Left kidney (tissue), 2 donors: ENCODE measurements around the gene CMSS1. TPM values are rescaled to one million over a fixed set of nuclear protein-coding genes. Genes with fewer than 3 reads are reported as not detected.

Source experiments
- DNase-seq: peaks from one replicate; pipeline ENCODE4 v3.0.0-alpha.2; 2013
- polyA plus RNA-seq: library from polyadenylated mRNA; unstranded; fragments of 120-200 nt; gene quantifications from one replicate; pipeline ENCODE4 v1.2.1, GENCODE V29; 2013; ENCODE audit not compliant: insufficient read length

Gene CMSS1
- polyA plus RNA-seq, 1 donor: 47.6 TPM

DNA sequence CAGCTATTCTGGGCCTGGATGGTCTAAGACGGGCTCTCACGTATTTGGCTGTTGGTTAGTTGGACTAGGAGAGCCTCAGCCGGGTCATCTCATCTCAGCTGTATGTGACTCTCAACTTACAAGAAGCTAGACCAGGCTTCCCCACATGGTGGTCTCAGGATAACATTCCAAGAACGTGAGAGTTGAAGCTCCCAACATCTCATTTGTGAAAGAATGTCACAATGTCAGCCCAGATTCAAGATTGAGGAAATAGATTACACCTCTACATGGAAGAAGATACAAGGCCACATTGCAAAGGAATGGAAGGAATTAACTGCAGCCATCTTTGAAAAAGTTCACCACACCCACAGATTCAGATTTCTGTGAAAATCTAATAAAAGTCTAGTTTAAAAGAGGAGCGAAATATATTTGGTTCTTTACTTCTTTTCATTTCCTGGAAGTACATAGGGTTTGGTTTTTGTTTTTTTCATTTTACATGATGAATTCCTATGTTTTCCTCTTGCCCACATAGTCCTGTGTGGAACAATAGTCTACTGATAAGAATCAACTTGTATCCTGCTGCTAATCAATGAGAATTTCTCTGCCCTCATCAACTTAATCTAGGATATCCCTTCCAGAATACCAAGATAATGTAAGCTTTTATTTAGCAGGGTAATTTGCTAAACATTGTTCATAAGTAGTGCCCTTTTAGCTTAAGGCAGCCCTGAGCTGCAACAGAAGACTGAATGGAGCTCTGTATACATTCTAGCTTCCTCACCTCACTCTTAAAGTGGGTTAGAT, 116.5 kb downstream of the CMSS1 start:
- DNase-seq: no peak

GRCh38 chr3:99934975-99935797, 117.5 kb downstream of the CMSS1 start:
- no peak for DNase-seq

GRCh38 chr3:99938270-99938911, 120.7 kb downstream of the CMSS1 start:
- DNase-seq: no peak

GRCh38 chr3:99939876-99940275, 122.2 kb downstream of the CMSS1 start:
- no peak for DNase-seq

DNA sequence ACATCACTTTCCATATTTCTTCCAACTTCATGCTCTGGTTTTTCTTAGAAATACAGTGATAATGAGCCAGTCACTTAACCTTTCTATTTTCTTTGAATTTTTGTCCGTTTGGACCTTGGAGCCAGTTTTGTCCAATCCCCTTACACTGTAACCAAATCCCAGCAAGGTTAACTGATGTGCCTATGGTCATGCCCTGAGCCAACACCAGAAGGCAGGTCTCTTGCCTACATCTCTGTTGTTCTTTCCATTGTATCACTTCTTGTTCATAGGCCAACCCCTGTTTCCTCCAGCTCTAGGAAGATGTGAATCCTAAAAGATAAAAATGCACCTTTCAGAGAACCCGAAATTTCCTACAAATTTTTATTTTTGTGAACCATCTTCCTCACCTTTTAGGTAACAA, 122.7 kb downstream of the CMSS1 start:
- no peak for DNase-seq

GRCh38 chr3:99941211-99941610, 123.5 kb downstream of the CMSS1 start:
- no peak for DNase-seq

- no peak for DNase-seq
Observed at GRCh38 chr3:99943931-99944761, 126.5 kb downstream of the CMSS1 start.

- no peak for DNase-seq
Observed at GRCh38 chr3:99945328-99945995, 127.8 kb downstream of the CMSS1 start.

- DNase-seq: no peak
Observed at GRCh38 chr3:99947356-99947755, 129.7 kb downstream of the CMSS1 start.

- DNase-seq: no peak
Observed at GRCh38 chr3:99948467-99949089, 130.9 kb downstream of the CMSS1 start.

DNA sequence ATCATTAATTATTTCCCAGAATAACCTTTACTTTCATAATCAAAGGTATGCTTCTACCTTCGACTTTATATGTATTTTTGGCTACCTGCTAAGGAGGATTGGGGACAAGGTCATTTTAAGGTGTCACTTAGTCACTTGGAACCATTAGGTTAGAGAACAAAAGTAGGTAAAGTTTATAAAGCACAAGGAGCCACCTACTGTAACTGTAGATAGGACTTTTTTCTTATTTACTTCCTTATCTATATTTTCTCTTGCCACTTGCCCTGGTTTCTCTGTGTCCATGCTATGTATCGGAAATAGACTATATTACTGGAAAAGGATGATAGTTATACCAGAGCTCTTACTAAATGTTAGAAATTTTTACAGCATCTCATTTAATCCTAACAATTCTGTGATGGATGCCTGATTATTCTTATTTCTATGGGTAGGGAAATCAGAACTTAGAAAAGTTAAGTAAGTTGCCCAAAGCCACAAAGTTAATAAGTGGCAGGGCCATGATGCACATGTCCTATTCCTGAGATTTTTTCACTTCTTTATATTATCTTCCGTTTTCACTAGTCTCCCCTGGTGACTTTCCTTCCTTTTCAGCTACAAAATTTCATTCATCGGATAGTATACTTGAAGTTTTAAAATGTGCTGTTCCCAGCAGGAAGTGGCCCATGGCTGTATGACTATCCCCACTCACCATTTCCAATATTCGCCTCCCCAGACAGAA, 132.5 kb downstream of the CMSS1 start:
- no peak for DNase-seq

- no peak for DNase-seq
Observed at GRCh38 chr3:99950921-99951320, 133.3 kb downstream of the CMSS1 start.

- no peak for DNase-seq
Observed at GRCh38 chr3:99951701-99952100, 134.0 kb downstream of the CMSS1 start.

DNA sequence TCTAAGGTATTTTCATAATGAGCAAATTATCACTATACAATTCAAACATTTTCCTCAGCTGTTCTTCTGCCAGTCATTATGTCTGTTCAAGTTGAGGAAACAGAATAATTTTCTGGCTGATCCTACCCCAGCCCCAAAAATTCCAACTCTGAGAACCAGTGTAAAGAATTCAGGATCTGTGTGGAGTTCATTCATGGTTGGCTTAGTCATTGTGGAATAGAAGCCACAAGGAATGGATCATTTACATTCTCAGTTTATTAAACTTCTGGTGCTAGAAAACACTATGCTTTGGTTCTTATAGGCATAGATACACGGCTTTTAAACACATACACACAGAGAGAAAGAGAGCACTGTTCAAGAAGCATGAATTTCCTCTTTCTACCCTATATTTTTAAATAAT, 134.6 kb downstream of the CMSS1 start:
- no peak for DNase-seq

- DNase-seq: no peak
Observed at GRCh38 chr3:99953596-99953995, 135.9 kb downstream of the CMSS1 start.

DNA sequence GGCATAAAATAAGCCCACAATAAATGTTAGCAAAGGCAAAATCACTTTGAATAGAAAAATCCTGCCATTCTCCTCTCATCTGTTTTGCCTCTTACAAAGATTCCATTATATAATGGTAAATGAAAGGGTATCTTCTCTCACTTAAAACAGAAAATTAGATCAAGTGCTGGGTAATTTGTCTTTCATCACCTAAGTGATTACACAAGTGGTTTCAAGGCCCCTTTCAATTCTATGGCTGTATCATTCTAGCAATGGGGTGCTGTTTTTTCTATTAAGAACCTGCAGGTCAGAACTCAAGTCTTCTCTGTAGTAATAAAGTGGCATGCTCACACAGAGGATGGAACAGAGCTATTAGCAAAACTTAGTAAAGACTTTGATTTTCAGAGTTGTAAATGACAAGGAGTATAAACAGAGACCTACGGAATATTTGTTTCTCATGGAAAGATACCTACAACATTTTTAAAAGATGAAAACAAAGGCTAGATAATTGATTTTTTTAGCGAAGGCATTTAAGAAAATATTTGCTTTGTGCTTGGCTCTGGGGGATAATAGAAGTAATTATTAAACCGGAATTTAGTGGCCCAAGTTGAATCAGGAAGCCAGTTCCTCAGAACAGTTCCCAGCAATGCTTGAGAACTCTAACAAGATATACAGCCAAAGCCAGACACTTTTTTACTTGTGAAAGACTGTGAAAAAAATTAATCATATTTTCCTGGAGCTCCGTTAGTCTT, 137.4 kb downstream of the CMSS1 start:
- DNase-seq: no peak

DNA sequence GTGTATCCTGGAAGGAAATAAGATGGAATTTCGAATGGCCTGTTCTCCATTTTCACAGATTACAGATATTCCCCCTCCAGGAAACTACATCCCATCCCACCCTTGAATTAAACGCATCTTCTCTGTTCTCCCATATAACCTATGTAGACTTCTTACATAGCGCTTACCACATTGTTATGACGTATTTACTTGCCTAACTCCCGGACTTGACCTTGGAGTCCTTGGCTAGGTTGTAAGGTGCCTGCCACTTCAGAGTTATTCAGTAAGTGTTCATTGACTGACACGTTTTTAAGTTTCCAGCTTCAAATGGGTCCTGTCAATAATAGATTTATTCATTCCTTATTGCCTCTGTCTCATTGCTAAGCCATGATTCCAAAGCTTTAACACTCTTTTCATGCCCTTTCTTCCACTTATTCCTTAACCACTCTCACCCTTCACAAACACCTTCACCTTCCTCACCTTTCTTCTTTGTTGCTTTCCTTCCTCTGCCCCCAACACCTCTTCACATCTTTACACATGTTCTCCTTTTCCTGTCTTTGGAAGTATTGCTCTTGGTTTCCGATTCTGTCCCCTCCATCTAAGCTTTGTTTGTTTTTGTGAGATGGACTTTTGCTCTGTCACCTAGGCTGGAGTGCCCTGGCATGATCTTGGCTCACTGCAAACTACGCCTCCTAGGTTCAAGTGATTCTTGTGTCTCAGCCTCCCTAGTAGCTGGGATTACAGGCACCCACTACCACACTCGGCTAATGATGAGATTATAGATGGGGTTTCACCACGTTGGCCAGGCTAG, 138.3 kb downstream of the CMSS1 start:
- DNase-seq: no peak

DNA sequence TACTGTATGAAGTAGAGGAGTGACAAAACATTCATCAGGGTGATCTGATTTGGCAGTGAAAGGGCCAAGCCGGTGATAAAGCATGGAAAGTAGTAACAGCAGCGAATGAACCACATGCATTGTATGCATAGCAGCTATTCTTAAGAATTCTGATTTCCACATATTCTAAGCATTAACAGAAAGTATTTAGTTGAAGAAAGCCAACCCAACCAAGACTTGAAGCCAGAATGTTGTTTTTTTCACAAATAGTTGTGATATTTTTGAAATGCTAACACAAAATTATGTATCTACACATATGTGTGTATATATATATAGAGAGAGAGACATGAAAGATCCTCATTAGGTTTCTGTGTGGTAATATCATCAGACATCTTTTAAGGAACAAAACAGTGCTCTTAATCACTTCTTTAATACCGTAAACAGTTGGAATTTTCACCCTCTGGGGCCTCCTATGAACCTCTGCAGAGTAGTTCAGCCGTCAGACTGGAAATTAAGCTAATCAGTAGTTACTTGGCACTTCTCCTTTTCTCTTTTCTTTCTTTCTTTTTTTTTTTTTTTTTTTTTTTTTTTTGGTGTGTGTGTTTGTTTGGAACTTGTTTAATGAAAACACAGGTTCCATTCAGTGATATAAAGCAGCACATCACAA, 139.6 kb downstream of the CMSS1 start:
- DNase-seq: no peak
